T-cell (primary cell): ENCODE measurements around the gene NSUN3. TPM values are rescaled to one million over a fixed set of nuclear protein-coding genes. Genes with fewer than 3 reads are reported as not detected.
A peak's percentile ranks its signal among the peaks of the same experiment; 100 is the strongest.
"Not testable (repeated sequence)": the region's sequence is repeated elsewhere in the genome, so short reads cannot be mapped to it uniquely, and the experiment has no call there.

Experiments
- ATAC-seq, 4 experiments: fragments of 200-7000 bp in 3 of 4; fragments of 150-1000 bp in 1 of 4; cut with Tn5 transposase; replicated peaks in 1 of 4; 1 replicate in 3 of 4; 2 replicates in 1 of 4; pipeline ENCODE4 v1.10.0; 2021; ENCODE audit warnings: moderate library complexity in 3 of 4, mild to moderate bottlenecking in 2 of 4, moderate number of reproducible peaks in 1 of 4
- CTCF ChIA-PET, 2 donors: fragments of 300-600 bp; sonication (Branson Sonifier 250); formaldehyde crosslinking; loops; one replicate each; lab custom pipeline; 2022; ENCODE audit warnings: antibody characterized with exemption in 2 of 2; lab: Charles Lee
- POLR2A ChIA-PET, 2 donors: fragments of 300-600 bp; sonication (Branson Sonifier 250); formaldehyde crosslinking; loops; one replicate each; lab custom pipeline; 2022; ENCODE audit warnings: antibody characterized with exemption in 2 of 2; lab: Charles Lee
- DNase-seq, 35 experiments: peaks; one replicate each; pipeline versions ENCODE4 v3.0.0 to v3.0.0-alpha.2; 2013 to 2023
- H3K27ac ChIP-seq: one replicate; pipeline ENCODE4 v1.5.1; 2013; ENCODE audit warnings: low read length
- H3K27me3 ChIP-seq, 2 experiments: replicated peaks in 1 of 2; 1 replicate in 1 of 2; 2 replicates in 1 of 2; pipeline versions ENCODE4 v1.6.1 to v1.7.0; 2013; ENCODE audit warnings: low read length in 1 of 2, mixed read lengths in 1 of 2; ENCODE audit not compliant: control insufficient read depth in 2 of 2, insufficient read depth in 2 of 2; ENCODE audit errors: extremely low read depth in 1 of 2
- H3K36me3 ChIP-seq, 2 donors: 1 replicate in 1 of 2; 2 replicates in 1 of 2; pipeline versions ENCODE4 v1.6.1 to v1.7.0; 2013; ENCODE audit warnings: low read length in 1 of 2; ENCODE audit not compliant: control insufficient read depth in 2 of 2, insufficient read depth in 1 of 2; ENCODE audit errors: extremely low read depth in 1 of 2
- H3K4me1 ChIP-seq, 2 experiments: 1 replicate in 1 of 2; 2 replicates in 1 of 2; pipeline versions ENCODE4 v1.6.1 to v1.7.0; 2013; ENCODE audit warnings: low read length in 2 of 2, mixed read lengths in 1 of 2; ENCODE audit not compliant: insufficient read depth in 2 of 2, control insufficient read depth in 1 of 2; ENCODE audit errors: extremely low read depth in 1 of 2
- H3K4me3 ChIP-seq, 2 donors: 1 replicate in 1 of 2; 2 replicates in 1 of 2; pipeline versions ENCODE4 v1.5.1 to v1.7.0; 2013; ENCODE audit warnings: mild to moderate bottlenecking in 2 of 2, low read length in 1 of 2, moderate library complexity in 1 of 2; ENCODE audit not compliant: control insufficient read depth in 1 of 2; ENCODE audit errors: extremely low read depth in 1 of 2
- H3K9me3 ChIP-seq: 2 replicates; pipeline ENCODE4 v1.7.0; 2013
- H3K27ac Mint-ChIP-seq, 2 donors: one replicate each; pipeline ENCODE4 v1.8.0; 2020 to 2021; ENCODE audit warnings: mild to moderate bottlenecking in 2 of 2, mixed read lengths in 2 of 2
- H3K27me3 Mint-ChIP-seq, 2 donors: one replicate each; pipeline ENCODE4 v1.8.0; 2021 to 2022; ENCODE audit warnings: mixed read lengths in 2 of 2
- H3K36me3 Mint-ChIP-seq: one replicate; pipeline ENCODE4 v1.8.0; 2021; ENCODE audit warnings: mixed read lengths
- H3K4me1 Mint-ChIP-seq, 3 donors: one replicate each; pipeline ENCODE4 v1.8.0; 2020 to 2022; ENCODE audit warnings: mixed read lengths in 3 of 3, mild to moderate bottlenecking in 1 of 3
- H3K4me3 Mint-ChIP-seq, 3 donors: one replicate each; pipeline ENCODE4 v1.8.0; 2020 to 2022; ENCODE audit warnings: mild to moderate bottlenecking in 3 of 3, mixed read lengths in 3 of 3, moderate library complexity in 3 of 3
- H3K9me3 Mint-ChIP-seq, 3 donors: one replicate each; pipeline ENCODE4 v1.8.0; 2020 to 2022; ENCODE audit warnings: mixed read lengths in 3 of 3
- WGBS: methylation state at CpG from one replicate; pipeline ENCODE4 v1.1.5; 2013; ENCODE audit warnings: missing lambda C conversion rate; ENCODE audit not compliant: insufficient coverage; 5-methylcytosine and 5-hydroxymethylcytosine counted together
- total RNA-seq, 35 experiments: library from RNA in 6 of 35; stranded (reverse) in 6 of 35; fragments of 120-200 nt in 1 of 35; gene quantifications; one replicate each; pipeline versions ENCODE4 v1.2.1 to v1.2.4 and lab custom pipeline; 2013 to 2026

NSUN3 gene
- total RNA-seq, 5 donors from 2014 or later (not counting 1 experiment from before 2014, with no cell fraction given) = 15.8 to 20.0 (median 18.4) TPM

DNA sequence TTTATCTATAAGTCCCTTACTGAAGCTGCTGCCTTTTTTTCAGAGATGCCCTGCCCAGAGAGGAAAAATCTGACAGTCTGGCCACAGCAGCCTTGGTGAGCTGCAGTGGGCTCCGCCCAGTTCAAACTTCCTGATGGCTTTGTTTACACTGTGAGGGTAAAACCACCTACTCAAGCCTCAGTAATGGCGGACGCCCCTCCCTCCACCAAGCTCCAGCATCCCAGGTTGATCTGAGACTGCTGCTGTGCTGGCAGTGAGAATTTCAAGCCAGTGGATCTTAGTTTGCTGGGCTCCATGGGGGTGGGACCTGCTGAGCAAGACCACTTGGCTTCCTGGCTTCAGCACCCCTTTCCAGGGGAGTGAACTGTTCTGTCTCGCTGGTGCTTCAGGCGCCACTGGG is 17.7 kb downstream of the NSUN3 start:
- peaks cover 44% of the 10 kb centered on the region for H3K36me3 Mint-ChIP-seq
- peaks cover 0 to 16% of the 10 kb centered on the region in 2 experiments for H3K4me1 ChIP-seq
- peak in 2 of 4 experiments; percentile 61 to 63 for ATAC-seq
- DNase-seq = peak in 16 of 35 experiments; percentile 2 to 34 (median 15)
- H3K27me3 ChIP-seq, H3K27me3 Mint-ChIP-seq, H3K9me3 Mint-ChIP-seq, H3K4me3 ChIP-seq, POLR2A ChIA-PET, H3K9me3 ChIP-seq: not testable (repeated sequence)
- H3K27ac ChIP-seq = peak overlapping the region; percentile 1
- peaks cover 12 to 19% of the 10 kb centered on the region in 2 donors for H3K36me3 ChIP-seq
- H3K4me3 Mint-ChIP-seq = peak overlapping the region in 2 of 3 donors; percentile 3 to 40
- CTCF ChIA-PET = interaction anchor here (0.9 to 4.5 kb wide), 2 partner anchors 11 kb away, joined by 4 to 14 read pairs; no protein-coding TSS in a partner anchor
- peak overlapping the region; percentile 44 to 55 for H3K27ac Mint-ChIP-seq
- peaks cover 45 to 66% (median 56%) of the 10 kb centered on the region in 3 donors for H3K4me1 Mint-ChIP-seq
- 100% methylated on average over 2 of the region's 5 CpGs for WGBS

DNA sequence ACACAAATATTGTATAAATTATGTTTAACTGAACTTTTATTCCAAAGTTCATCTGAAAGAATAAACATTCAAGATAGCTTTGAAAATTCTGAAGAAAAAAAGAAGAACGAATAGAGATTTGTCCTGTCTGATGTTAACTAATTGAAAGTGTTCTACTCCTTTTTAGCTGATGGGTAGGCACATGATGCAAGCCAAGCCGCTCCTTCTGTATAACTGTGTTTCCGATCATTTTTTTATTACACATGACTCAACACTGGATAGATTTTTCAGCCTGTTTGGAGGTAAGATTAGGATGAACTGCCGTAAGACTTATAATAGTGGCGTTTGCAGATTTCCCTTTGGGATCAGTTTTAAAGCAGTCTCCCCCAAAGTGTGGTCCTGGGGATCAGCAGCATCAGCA is 19.0 kb downstream of the NSUN3 start:
- H3K9me3 Mint-ChIP-seq = peaks cover 0 to 5% (median 0%) of the 10 kb centered on the region in 3 donors

DNA sequence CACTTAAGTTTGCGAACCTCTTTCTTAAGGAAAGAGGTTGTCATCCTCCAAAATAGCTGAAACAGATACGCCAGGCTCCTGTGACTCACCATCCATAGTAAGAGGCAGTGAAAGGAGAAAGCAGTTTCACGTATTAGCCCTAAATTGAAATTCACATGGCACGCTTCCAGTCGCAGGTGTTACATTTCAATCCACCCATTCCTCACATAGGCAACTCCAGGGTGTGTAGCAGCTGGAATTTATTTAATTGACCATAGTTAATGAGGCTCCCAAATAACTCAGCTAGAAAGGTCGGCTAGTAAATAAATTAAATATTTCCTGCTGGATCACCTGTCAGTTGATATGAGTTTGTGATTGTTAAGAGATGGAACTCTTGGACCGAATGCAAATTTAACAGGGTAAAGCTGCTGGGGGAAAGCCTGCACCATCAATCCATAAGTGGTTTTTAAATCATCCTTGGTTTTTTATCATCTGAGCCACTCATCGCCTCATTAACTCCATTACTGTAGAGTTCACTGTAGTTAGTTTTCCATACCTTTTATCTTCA is 19.6 kb downstream of the NSUN3 start:
- H3K36me3 Mint-ChIP-seq = peaks cover 36% of the 10 kb centered on the region
- H3K4me3 Mint-ChIP-seq = no peak overlapping the region
- CTCF ChIA-PET = interaction anchor here in 1 of 2 donors (4.5 kb wide), 1 partner anchor 13 kb away, joined by 14 read pairs; no protein-coding TSS in a partner anchor
- POLR2A ChIA-PET = interaction anchor here (0.6 kb wide), 3 partner anchors 34 to 136 kb away, joined by 3 to 8 read pairs (median 3); no protein-coding TSS in a partner anchor
- Histone ChIP-seq H3K9me3 (no peaks in the 10 kb centered on the region), H3K36me3 (peaks cover 5 to 20% of the 10 kb centered on the region in 2 donors), H3K27me3 (no peaks in the 10 kb centered on the region), H3K27ac (no peak overlapping the region), H3K4me1 (peaks cover 0 to 14% of the 10 kb centered on the region in 2 experiments), H3K4me3 (no peak overlapping the region)
- DNase-seq (no peak), ATAC-seq (no peak)
- no peaks in the 10 kb centered on the region for H3K27me3 Mint-ChIP-seq
- peaks cover 0 to 5% (median 0%) of the 10 kb centered on the region in 3 donors for H3K9me3 Mint-ChIP-seq
- H3K27ac Mint-ChIP-seq = peak overlapping the region in 1 of 2 donors; percentile 28
- 100% methylated on average over 1 of the region's 8 CpGs for WGBS
- peaks cover 43 to 53% (median 48%) of the 10 kb centered on the region in 3 donors for H3K4me1 Mint-ChIP-seq

More for the DNA sequence above, 19.0 kb downstream of the NSUN3 start:
- ChIA-PET POLR2A (interaction anchor here (0.6 kb wide), 4 partner anchors 33 to 1269 kb away, joined by 3 to 8 read pairs (median 3); no protein-coding TSS in a partner anchor), CTCF (interaction anchor here in 1 of 2 donors (0.7 to 4.5 kb wide), 2 partner anchors 12 to 31 kb away, joined by 3 to 14 read pairs; no protein-coding TSS in a partner anchor)
- peaks cover 0 to 16% of the 10 kb centered on the region in 2 experiments for H3K4me1 ChIP-seq
- no peak overlapping the region for H3K4me3 Mint-ChIP-seq
- WGBS = 100% methylated on average over 2 of the region's 5 CpGs
- H3K27ac Mint-ChIP-seq = peak overlapping the region in 1 of 2 donors; percentile 28
- no peaks in the 10 kb centered on the region for H3K27me3 Mint-ChIP-seq
- peaks cover 5 to 20% of the 10 kb centered on the region in 2 donors for H3K36me3 ChIP-seq
- no peaks in the 10 kb centered on the region for H3K9me3 ChIP-seq
- H3K36me3 Mint-ChIP-seq = peaks cover 34% of the 10 kb centered on the region
- H3K27ac ChIP-seq = no peak overlapping the region
- no peaks in the 10 kb centered on the region for H3K27me3 ChIP-seq
- no peak overlapping the region for H3K4me3 ChIP-seq
- no peak for ATAC-seq
- no peak for DNase-seq
- H3K4me1 Mint-ChIP-seq = peaks cover 45 to 57% (median 53%) of the 10 kb centered on the region in 3 donors

DNA sequence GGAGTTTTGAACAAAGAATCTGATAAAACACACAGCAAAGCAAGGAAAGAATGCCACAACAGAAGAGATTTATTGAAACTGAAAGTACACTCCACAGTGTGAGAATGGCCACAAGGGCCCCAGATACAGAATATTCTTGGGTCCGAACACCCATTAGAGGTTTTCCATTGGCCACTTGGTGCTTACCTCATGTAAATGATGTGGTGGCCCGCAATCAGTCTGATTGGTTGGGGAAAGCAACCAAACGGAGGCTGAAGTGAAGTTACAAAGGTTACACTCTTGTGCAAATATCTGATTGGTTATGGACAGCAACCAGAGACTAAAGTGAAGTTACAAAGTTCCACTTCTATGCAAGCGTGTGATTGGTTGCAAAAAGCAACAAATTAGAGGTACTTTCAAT is 20.4 kb downstream of the NSUN3 start:
- H3K4me1 ChIP-seq = peaks cover 0 to 14% of the 10 kb centered on the region in 2 experiments
- H3K27ac ChIP-seq = no peak overlapping the region
- H3K9me3 Mint-ChIP-seq = peaks cover 0 to under 1% (median 0%) of the 10 kb centered on the region in 3 donors
- H3K9me3 ChIP-seq = no peaks in the 10 kb centered on the region
- CTCF ChIA-PET = no interaction called here
- ATAC-seq = no peak
- H3K36me3 Mint-ChIP-seq = peaks cover 36% of the 10 kb centered on the region
- POLR2A ChIA-PET = interaction anchor here in 1 of 2 donors (0.6 kb wide), 1 partner anchor 14 kb away, joined by 3 read pairs; no protein-coding TSS in a partner anchor
- no peaks in the 10 kb centered on the region for H3K27me3 ChIP-seq
- peaks cover 35 to 45% (median 40%) of the 10 kb centered on the region in 3 donors for H3K4me1 Mint-ChIP-seq
- H3K36me3 ChIP-seq = peaks cover 5 to 20% of the 10 kb centered on the region in 2 donors
- no peaks in the 10 kb centered on the region for H3K27me3 Mint-ChIP-seq
- no peak overlapping the region for H3K4me3 Mint-ChIP-seq
- 62% methylated on average over 2 of the region's 4 CpGs for WGBS
- no peak overlapping the region for H3K27ac Mint-ChIP-seq
- DNase-seq = no peak
- H3K4me3 ChIP-seq = no peak overlapping the region

DNA sequence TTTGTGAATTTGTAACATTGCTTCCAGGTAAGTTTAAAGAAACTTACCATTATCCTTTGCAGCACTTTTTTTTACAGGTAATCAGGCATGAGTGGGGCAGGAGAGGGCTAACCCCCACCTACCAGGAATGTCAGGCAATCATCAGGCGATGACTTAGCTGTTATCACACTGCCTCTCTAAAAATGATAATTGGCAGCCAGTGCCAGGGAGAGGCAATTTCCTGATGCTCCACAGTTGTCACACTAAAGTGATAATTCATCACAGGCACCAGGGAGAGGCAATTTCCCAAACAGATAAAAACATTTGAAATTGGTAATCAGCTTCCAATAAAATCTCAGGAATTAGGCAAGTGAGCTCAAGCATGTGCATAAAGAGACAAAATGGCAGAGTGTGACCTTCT is 26.3 kb downstream of the NSUN3 start:
- ChIA-PET CTCF (interaction anchor here in 1 of 2 donors (0.7 kb wide), 1 partner anchor 246 kb away, joined by 7 read pairs; no protein-coding TSS in a partner anchor), POLR2A (no interaction called here)
- Mint-ChIP-seq H3K4me3 (no peak overlapping the region), H3K36me3 (peaks cover 51% of the 10 kb centered on the region), H3K4me1 (no peaks in the 10 kb centered on the region), H3K27ac (no peak overlapping the region), H3K9me3 (no peaks in the 10 kb centered on the region), H3K27me3 (no peaks in the 10 kb centered on the region)
- DNase-seq (no peak), ATAC-seq (no peak)
- Histone ChIP-seq H3K27me3 (no peaks in the 10 kb centered on the region), H3K36me3 (peaks cover 5 to 47% of the 10 kb centered on the region in 2 donors), H3K27ac (no peak overlapping the region), H3K4me3 (no peak overlapping the region), H3K4me1 (no peaks in the 10 kb centered on the region), H3K9me3 (no peaks in the 10 kb centered on the region)
- 100% methylated on average over 1 of the region's 1 CpG for WGBS

DNA sequence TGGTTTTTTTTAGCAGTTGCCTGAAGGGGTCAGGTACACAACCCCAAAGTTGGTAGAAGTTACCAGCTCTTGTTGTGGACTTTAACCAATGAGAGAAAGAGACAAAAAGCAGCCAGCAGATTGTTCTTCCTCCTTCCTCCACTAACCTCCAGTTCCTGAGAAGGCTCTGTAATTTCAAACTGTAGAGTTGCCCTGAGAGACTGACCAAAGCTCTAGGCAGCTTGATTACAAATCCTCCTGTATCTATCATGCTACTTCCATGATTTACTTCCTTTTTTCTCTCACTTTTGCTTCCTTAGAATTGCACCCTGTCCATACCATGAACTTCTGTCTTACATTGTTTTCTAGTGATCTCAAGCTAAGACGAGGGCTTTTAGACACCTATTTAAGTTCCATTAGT is 29.2 kb downstream of the NSUN3 start:
- CTCF ChIA-PET = no interaction called here
- no peaks in the 10 kb centered on the region for H3K27me3 ChIP-seq
- Mint-ChIP-seq H3K9me3 (no peaks in the 10 kb centered on the region), H3K4me1 (no peaks in the 10 kb centered on the region), H3K27ac (no peak overlapping the region), H3K27me3 (no peaks in the 10 kb centered on the region), H3K4me3 (no peak overlapping the region), H3K36me3 (peaks cover 68% of the 10 kb centered on the region)
- no peak overlapping the region for H3K4me3 ChIP-seq
- H3K4me1 ChIP-seq = no peaks in the 10 kb centered on the region
- no peaks in the 10 kb centered on the region for H3K9me3 ChIP-seq
- ATAC-seq = no peak
- POLR2A ChIA-PET = no interaction called here
- WGBS = no CpG with 5 or more reads among the region's 1 CpG
- no peak overlapping the region for H3K27ac ChIP-seq
- no peak for DNase-seq
- H3K36me3 ChIP-seq = peaks cover 5 to 58% of the 10 kb centered on the region in 2 donors
